ENCODE results near the gene CITED1.

DNA sequence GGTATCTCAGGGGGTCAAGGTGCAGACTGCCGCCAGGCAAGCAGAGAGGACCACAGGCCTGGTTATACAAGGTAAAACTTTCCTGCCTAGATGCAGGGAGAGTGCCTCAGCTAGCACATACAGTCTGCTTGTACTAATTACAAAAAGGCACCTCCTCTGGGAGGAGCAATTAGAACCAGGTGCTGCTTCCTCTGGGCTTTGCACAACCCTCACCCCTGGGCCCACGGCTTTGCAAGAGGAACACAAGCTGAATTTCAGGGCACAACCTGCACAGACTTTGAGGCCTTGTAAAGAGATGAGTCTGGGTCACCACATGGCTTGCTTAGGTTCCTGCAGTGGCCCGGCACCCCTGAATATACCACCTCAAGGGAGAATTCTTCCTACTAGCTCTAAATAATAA is 9.2 kb upstream of the CITED1 start:
- no peak for TF ChIP-seq POLR2AphosphoS5 (IDR thresholded peaks at IDR 0.05)
- TF ChIP-seq, protein P1, sequence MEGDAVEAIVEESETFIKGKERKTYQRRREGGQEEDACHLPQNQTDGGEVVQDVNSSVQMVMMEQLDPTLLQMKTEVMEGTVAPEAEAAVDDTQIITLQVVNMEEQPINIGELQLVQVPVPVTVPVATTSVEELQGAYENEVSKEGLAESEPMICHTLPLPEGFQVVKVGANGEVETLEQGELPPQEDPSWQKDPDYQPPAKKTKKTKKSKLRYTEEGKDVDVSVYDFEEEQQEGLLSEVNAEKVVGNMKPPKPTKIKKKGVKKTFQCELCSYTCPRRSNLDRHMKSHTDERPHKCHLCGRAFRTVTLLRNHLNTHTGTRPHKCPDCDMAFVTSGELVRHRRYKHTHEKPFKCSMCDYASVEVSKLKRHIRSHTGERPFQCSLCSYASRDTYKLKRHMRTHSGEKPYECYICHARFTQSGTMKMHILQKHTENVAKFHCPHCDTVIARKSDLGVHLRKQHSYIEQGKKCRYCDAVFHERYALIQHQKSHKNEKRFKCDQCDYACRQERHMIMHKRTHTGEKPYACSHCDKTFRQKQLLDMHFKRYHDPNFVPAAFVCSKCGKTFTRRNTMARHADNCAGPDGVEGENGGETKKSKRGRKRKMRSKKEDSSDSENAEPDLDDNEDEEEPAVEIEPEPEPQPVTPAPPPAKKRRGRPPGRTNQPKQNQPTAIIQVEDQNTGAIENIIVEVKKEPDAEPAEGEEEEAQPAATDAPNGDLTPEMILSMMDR (IDR thresholded peaks at IDR 0.05): no peak
- no peak for TF ChIP-seq POLR2A (IDR thresholded peaks at IDR 0.05)
- TF ChIP-seq EP300 (IDR thresholded peaks at IDR 0.05): no peak
